Suprapubic skin (tissue), 3 donors: Measurements from ENCODE around the gene EFHD2.

Experiments
- CTCF ChIP-seq, 2 donors: fragments of 200-600 bp in 1 of 2; fragments of 450-650 bp in 1 of 2; sonication (generic) in 1 of 2; IDR thresholded peaks; one replicate each; pipeline ENCODE4 v1.5.1; 2016 to 2019; ENCODE audit warnings: antibody characterized with exemption in 2 of 2, mild to moderate bottlenecking in 1 of 2, moderate library complexity in 1 of 2
- EP300 ChIP-seq: sonication (generic); formaldehyde crosslinking; IDR thresholded peaks from one replicate; pipeline ENCODE4 v1.6.1; 2017; ENCODE audit warnings: antibody characterized with exemption
- POLR2A ChIP-seq, 2 donors: fragments of 450-650 bp; IDR thresholded peaks; one replicate each; pipeline ENCODE4 v1.6.1; 2017; ENCODE audit warnings: antibody characterized with exemption in 2 of 2, mild to moderate bottlenecking in 2 of 2, moderate library complexity in 2 of 2

- TF ChIP-seq CTCF (IDR thresholded peaks at IDR 0.05), result no peak
- no peak for TF ChIP-seq POLR2A (IDR thresholded peaks at IDR 0.05)
- TF ChIP-seq EP300, result no peak
Observed at GRCh38 chr1:15472587-15472986, 62.9 kb downstream of the EFHD2 start.
